Sigmoid colon (tissue), 7 donors: Measurements from ENCODE around the gene TMEM88. TPM values are rescaled to one million over a fixed set of nuclear protein-coding genes. Genes with fewer than 3 reads are reported as not detected.

Source experiments
- DNase-seq: peaks from one replicate; pipeline ENCODE4 v3.0.0-alpha.2; 2019
- H3K27ac ChIP-seq, 4 donors: fragments of 200-600 bp; sonication (generic); one replicate each; pipeline ENCODE4 v1.5.1; 2016 to 2019; ENCODE audit warnings: mild to moderate bottlenecking in 1 of 4
- H3K27me3 ChIP-seq, 3 donors: fragments of 200-600 bp; sonication (generic); one replicate each; pipeline ENCODE4 v1.5.1; 2019; ENCODE audit warnings: mild to moderate bottlenecking in 1 of 3
- H3K36me3 ChIP-seq, 4 donors: fragments of 200-600 bp; sonication (generic); one replicate each; pipeline ENCODE4 v1.5.1; 2016 to 2019
- H3K4me1 ChIP-seq, 4 donors: fragments of 200-600 bp; sonication (generic); one replicate each; pipeline ENCODE4 v1.5.1; 2017 to 2019
- H3K4me3 ChIP-seq, 4 donors: fragments of 200-600 bp; sonication (generic); one replicate each; pipeline ENCODE4 v1.5.1; 2017 to 2019; ENCODE audit warnings: mild to moderate bottlenecking in 2 of 4, moderate library complexity in 1 of 4
- H3K9me3 ChIP-seq, 4 donors: fragments of 200-600 bp in 3 of 4; sonication (generic) in 3 of 4; one replicate each; pipeline versions ENCODE4 v1.5.1 to v1.6.1; 2013 to 2019
- CTCF ChIP-seq, 4 experiments: fragments of 450-650 bp in 3 of 4; fragments of 200-600 bp in 1 of 4; IDR thresholded peaks; one replicate each; pipeline ENCODE4 v1.5.1; 2016 to 2019; ENCODE audit warnings: antibody characterized with exemption in 4 of 4, mild to moderate bottlenecking in 3 of 4, moderate library complexity in 2 of 4
- EP300 ChIP-seq, 4 donors: sonication (generic); formaldehyde crosslinking; IDR thresholded peaks; one replicate each; pipeline ENCODE4 v1.6.1; 2017; ENCODE audit warnings: antibody characterized with exemption in 4 of 4
- POLR2A ChIP-seq, 2 donors: fragments of 450-650 bp; IDR thresholded peaks; one replicate each; pipeline ENCODE4 v1.6.1; 2016; ENCODE audit warnings: antibody characterized with exemption in 2 of 2, mild to moderate bottlenecking in 2 of 2, moderate library complexity in 2 of 2
- POLR2AphosphoS5 ChIP-seq, 4 donors: sonication (generic); formaldehyde crosslinking; IDR thresholded peaks; one replicate each; pipeline ENCODE4 v1.6.1; 2017; ENCODE audit warnings: antibody characterized with exemption in 4 of 4
- whole genome bisulfite sequencing, 2 donors: extraction: QIAGEN DNeasy Blood & Tissue Kit; methylation state at CpG; one replicate each; pipeline ENCODE4 v1.1.7; 2013; 5-methylcytosine and 5-hydroxymethylcytosine counted together
- intact Hi-C: fragments of 100-400 bp; cut with DNase I; formaldehyde crosslinking; loops from one replicate; pipeline ENCODE4 v1.15.1; 2023
- polyA plus RNA-seq, 3 donors: library from polyadenylated mRNA; stranded (reverse); fragments of 200-250 nt; gene quantifications; one replicate each; pipeline ENCODE4 v1.2.3, GENCODE V29; 2013
- total RNA-seq, 4 donors: library from RNA; depleted of rRNA; stranded (reverse); fragments of >200 nt; gene quantifications; one replicate each; pipeline ENCODE4 v1.1.0, GENCODE V29; 2016
- donor health status: healthy with polysubstance abuse.
- donor health status: Bipolar disorder and iron deficiency.
- donor health status: healthy.

The TMEM88 gene
- total and polyA plus RNA-seq, 7 donors = 2.4 to 19.9 (median 10.0) TPM

- Histone ChIP-seq H3K27ac (no peak overlapping the region), H3K9me3 (no peaks in the 10 kb centered on the region), H3K4me3 (no peak overlapping the region), H3K36me3 (peaks cover 0 to 18% (median 0%) of the 10 kb centered on the region in 4 donors), H3K27me3 (no peaks in the 10 kb centered on the region), H3K4me1 (peaks cover 0 to 24% (median 22%) of the 10 kb centered on the region in 4 donors)
- intact Hi-C loops = no loop called here
- 87 to 88% methylated on average over 7 of the region's 7 CpGs for WGBS, 2 donors
- no peak for DNase-seq
- TF ChIP-seq POLR2AphosphoS5 (IDR thresholded peaks at IDR 0.05) (no peak), POLR2A (IDR thresholded peaks at IDR 0.05) (no peak), CTCF (IDR thresholded peaks at IDR 0.05) (no peak), EP300 (IDR thresholded peaks at IDR 0.05) (no peak)
Observed at GRCh38 chr17:7878234-7878633, 23.4 kb downstream of the TMEM88 start.

- no peaks in the 10 kb centered on the region for H3K27me3 ChIP-seq
- no peak overlapping the region for H3K27ac ChIP-seq
- H3K9me3 ChIP-seq = no peaks in the 10 kb centered on the region
Observed at GRCh38 chr17:7880076-7880868, 25.4 kb downstream of the TMEM88 start.

GRCh38 chr17:7881276-7882054 is 26.6 kb downstream of the TMEM88 start:
- Histone ChIP-seq H3K36me3 (peaks cover 0 to 11% (median 0%) of the 10 kb centered on the region in 4 donors), H3K9me3 (no peaks in the 10 kb centered on the region), H3K4me1 (peaks cover 0 to 40% (median 39%) of the 10 kb centered on the region in 4 donors), H3K27ac (peak overlapping the region in 3 of 4 donors; percentile 22 to 93 (median 49)), H3K27me3 (no peaks in the 10 kb centered on the region), H3K4me3 (no peak overlapping the region)
- intact Hi-C loops = loop anchor here (2.0 kb wide), 1 partner anchor 17 kb away; no protein-coding TSS in a partner anchor
- 45 to 50% methylated on average over 7 of the region's 7 CpGs for WGBS, 2 donors
- TF ChIP-seq CTCF (IDR thresholded peaks at IDR 0.05) = no peak
- TF ChIP-seq EP300 (IDR thresholded peaks at IDR 0.05) = no peak
- no peak for TF ChIP-seq POLR2AphosphoS5 (IDR thresholded peaks at IDR 0.05)
- TF ChIP-seq POLR2A (IDR thresholded peaks at IDR 0.05) = no peak
- DNase-seq = no peak

More at GRCh38 chr17:7880076-7880868, 25.4 kb downstream of the TMEM88 start:
- no peak overlapping the region for H3K4me3 ChIP-seq
- TF ChIP-seq POLR2A (IDR thresholded peaks at IDR 0.05) (no peak), POLR2AphosphoS5 (IDR thresholded peaks at IDR 0.05) (no peak), EP300 (IDR thresholded peaks at IDR 0.05) (no peak), CTCF (IDR thresholded peaks at IDR 0.05) (no peak)
- intact Hi-C loops = loop anchor here (2.0 kb wide), 1 partner anchor 15 kb away; no protein-coding TSS in a partner anchor
- H3K4me1 ChIP-seq = peaks cover 0 to 31% (median 30%) of the 10 kb centered on the region in 4 donors
- peaks cover 0 to 15% (median 0%) of the 10 kb centered on the region in 4 donors for H3K36me3 ChIP-seq
- DNase-seq = no peak
- WGBS, 2 donors = 15 to 56% methylated on average over 3 of the region's 3 CpGs

GRCh38 chr17:7882068-7882467 is 27.2 kb downstream of the TMEM88 start:
- Histone ChIP-seq H3K27me3 (no peaks in the 10 kb centered on the region), H3K36me3 (peaks cover 0 to 11% (median 0%) of the 10 kb centered on the region in 4 donors), H3K4me3 (no peak overlapping the region), H3K27ac (peak overlapping the region in 3 of 4 donors; percentile 49 to 96 (median 93)), H3K9me3 (no peaks in the 10 kb centered on the region), H3K4me1 (peaks cover 0 to 46% (median 45%) of the 10 kb centered on the region in 4 donors)
- DNase-seq = no peak
- TF ChIP-seq EP300 (IDR thresholded peaks at IDR 0.05) (no peak), POLR2A (IDR thresholded peaks at IDR 0.05) (no peak), POLR2AphosphoS5 (IDR thresholded peaks at IDR 0.05) (no peak), CTCF (IDR thresholded peaks at IDR 0.05) (no peak)
- intact Hi-C loops = no loop called here
- WGBS, 2 donors = 57 to 72% methylated on average over 7 of the region's 7 CpGs
